Measurements from ENCODE around the gene SMYD3. TPM values are rescaled to one million over a fixed set of nuclear protein-coding genes. Genes with fewer than 3 reads are reported as not detected.

Gene SMYD3
- total and polyA plus RNA-seq, 12 donors: 13.5 to 78.2 (median 26.8) TPM

GRCh38 chr1:246139745-246140182, 367.3 kb downstream of the SMYD3 start:
- peak overlapping the region in 3 of 5 donors; percentile 24 to 42 (median 31) for H3K27ac ChIP-seq
- 42 to 53% (median 45%) methylated on average over 2 of the region's 2 CpGs for WGBS, 4 donors
- DNase-seq: no peak

DNA sequence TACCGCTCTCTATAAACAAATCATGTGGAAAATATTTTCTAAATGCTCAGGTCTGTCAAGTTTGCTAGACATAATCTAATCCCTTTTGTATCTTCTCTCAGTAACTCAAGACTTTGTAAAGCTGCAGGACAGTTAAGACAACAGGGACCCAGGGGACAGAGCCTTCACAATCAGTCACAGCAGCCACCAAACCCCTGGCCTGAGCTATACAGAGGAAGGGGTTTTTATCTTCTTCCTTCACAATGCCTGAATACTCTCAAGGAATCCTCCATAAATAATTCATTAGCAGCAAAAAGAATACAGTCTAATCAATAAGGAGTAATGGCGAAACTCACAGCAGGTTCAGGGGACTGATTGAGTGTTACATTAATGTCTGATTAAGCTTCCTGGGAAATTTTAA, 368.3 kb downstream of the SMYD3 start:
- Histone ChIP-seq H3K36me3 (replicated peaks in 1 of 2) (no peaks in the 10 kb centered on the region), H3K4me3 (no peak overlapping the region), H3K27me3 (no peaks in the 10 kb centered on the region), H3K9me3 (replicated peaks in 1 of 3) (no peaks in the 10 kb centered on the region), H3K4me1 (replicated peaks in 1 of 2) (peaks cover 0 to 14% of the 10 kb centered on the region in 2 donors), H3K27ac (no peak overlapping the region)
- no peak for DNase-seq
- intact Hi-C loops (cut with DNase I): no loop called here
- 49 to 79% (median 60%) methylated on average over 2 of the region's 2 CpGs for WGBS, 4 donors
- TF ChIP-seq, protein P1, sequence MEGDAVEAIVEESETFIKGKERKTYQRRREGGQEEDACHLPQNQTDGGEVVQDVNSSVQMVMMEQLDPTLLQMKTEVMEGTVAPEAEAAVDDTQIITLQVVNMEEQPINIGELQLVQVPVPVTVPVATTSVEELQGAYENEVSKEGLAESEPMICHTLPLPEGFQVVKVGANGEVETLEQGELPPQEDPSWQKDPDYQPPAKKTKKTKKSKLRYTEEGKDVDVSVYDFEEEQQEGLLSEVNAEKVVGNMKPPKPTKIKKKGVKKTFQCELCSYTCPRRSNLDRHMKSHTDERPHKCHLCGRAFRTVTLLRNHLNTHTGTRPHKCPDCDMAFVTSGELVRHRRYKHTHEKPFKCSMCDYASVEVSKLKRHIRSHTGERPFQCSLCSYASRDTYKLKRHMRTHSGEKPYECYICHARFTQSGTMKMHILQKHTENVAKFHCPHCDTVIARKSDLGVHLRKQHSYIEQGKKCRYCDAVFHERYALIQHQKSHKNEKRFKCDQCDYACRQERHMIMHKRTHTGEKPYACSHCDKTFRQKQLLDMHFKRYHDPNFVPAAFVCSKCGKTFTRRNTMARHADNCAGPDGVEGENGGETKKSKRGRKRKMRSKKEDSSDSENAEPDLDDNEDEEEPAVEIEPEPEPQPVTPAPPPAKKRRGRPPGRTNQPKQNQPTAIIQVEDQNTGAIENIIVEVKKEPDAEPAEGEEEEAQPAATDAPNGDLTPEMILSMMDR (IDR thresholded peaks at IDR 0.05): no peak
- TF ChIP-seq POLR2A (IDR thresholded peaks at IDR 0.05): no peak

More at GRCh38 chr1:246139745-246140182, 367.3 kb downstream of the SMYD3 start:
- Histone ChIP-seq H3K4me1 (replicated peaks in 1 of 2) (peaks cover 7 to 19% of the 10 kb centered on the region in 2 donors), H3K9me3 (replicated peaks in 1 of 3) (no peaks in the 10 kb centered on the region), H3K27me3 (no peaks in the 10 kb centered on the region), H3K4me3 (no peak overlapping the region), H3K36me3 (replicated peaks in 1 of 2) (no peaks in the 10 kb centered on the region)
- intact Hi-C loops (cut with DNase I): no loop called here
- no peak for TF ChIP-seq POLR2A (IDR thresholded peaks at IDR 0.05)
- TF ChIP-seq, protein P1 (IDR thresholded peaks at IDR 0.05): no peak

GRCh38 chr1:246136477-246136876, 370.6 kb downstream of the SMYD3 start:
- no peaks in the 10 kb centered on the region for H3K9me3 ChIP-seq (replicated peaks in 1 of 3)
- no peaks in the 10 kb centered on the region for H3K27me3 ChIP-seq
- no peaks in the 10 kb centered on the region for H3K36me3 ChIP-seq (replicated peaks in 1 of 2)
- DNase-seq: no peak
- TF ChIP-seq, protein P1 (IDR thresholded peaks at IDR 0.05): no peak
- no peak for TF ChIP-seq POLR2A (IDR thresholded peaks at IDR 0.05)
- peaks cover 0 to 14% of the 10 kb centered on the region in 2 donors for H3K4me1 ChIP-seq (replicated peaks in 1 of 2)
- no peak overlapping the region for H3K27ac ChIP-seq
- intact Hi-C loops (cut with DNase I): no loop called here
- H3K4me3 ChIP-seq: no peak overlapping the region

DNA sequence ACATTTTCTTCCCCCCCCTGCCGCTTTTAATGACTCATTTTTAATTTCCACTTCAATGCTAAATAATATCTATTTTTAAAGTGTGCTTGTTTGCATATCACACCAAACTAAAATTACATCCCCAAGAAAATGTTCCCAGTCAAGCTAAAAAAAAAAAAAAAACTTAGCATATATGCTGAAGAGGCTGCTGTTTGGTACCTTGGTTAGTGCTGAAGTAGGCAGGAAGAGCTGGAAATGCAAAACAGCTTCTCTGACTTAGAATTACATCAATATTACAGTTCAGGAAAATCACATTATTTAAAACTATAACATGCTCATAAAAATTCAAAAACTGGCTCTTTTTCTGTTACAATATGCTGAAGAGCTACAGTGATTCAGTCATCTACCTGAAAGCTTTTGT, 372.3 kb downstream of the SMYD3 start:
- no peak overlapping the region for H3K27ac ChIP-seq
- peaks cover 0 to 14% of the 10 kb centered on the region in 2 donors for H3K4me1 ChIP-seq (replicated peaks in 1 of 2)
- no peaks in the 10 kb centered on the region for H3K36me3 ChIP-seq (replicated peaks in 1 of 2)
- H3K4me3 ChIP-seq: no peak overlapping the region
- TF ChIP-seq POLR2A (IDR thresholded peaks at IDR 0.05): no peak
- TF ChIP-seq, protein P1 (IDR thresholded peaks at IDR 0.05): no peak
- no peak for DNase-seq
- H3K9me3 ChIP-seq (replicated peaks in 1 of 3): no peaks in the 10 kb centered on the region
- H3K27me3 ChIP-seq: no peaks in the 10 kb centered on the region
- intact Hi-C loops (cut with DNase I): no loop called here
- WGBS, 4 donors: 90 to 96% (median 95%) methylated on average over 1 of the region's 1 CpG

Measured in adrenal gland (tissue), 12 donors.